HFFc6 (cell line): ENCODE results near the gene B4GALNT3. TPM values are rescaled to one million over a fixed set of nuclear protein-coding genes. Genes with fewer than 3 reads are reported as not detected.

Source experiments
- DNase-seq: peaks from one replicate; pipeline ENCODE4 v3.0.0-alpha.2; 2018
- H3K27ac Mint-ChIP-seq: 2 replicates; pipeline ENCODE4 v1.8.0; 2020; ENCODE audit warnings: mild to moderate bottlenecking, mixed read lengths
- H3K27me3 Mint-ChIP-seq: 2 replicates; pipeline ENCODE4 v1.8.0; 2021; ENCODE audit warnings: mild to moderate bottlenecking, moderate library complexity, mixed read lengths; ENCODE audit not compliant: insufficient read depth
- H3K36me3 Mint-ChIP-seq: 2 replicates; pipeline ENCODE4 v1.8.0; 2021; ENCODE audit warnings: low read depth, mixed read lengths
- H3K4me1 Mint-ChIP-seq: 2 replicates; pipeline ENCODE4 v1.8.0; 2020; ENCODE audit warnings: low read depth, mixed read lengths
- H3K4me3 Mint-ChIP-seq: 2 replicates; pipeline ENCODE4 v1.8.0; 2020; ENCODE audit warnings: mild to moderate bottlenecking, moderate library complexity, mixed read lengths
- H3K9me3 Mint-ChIP-seq: 2 replicates; pipeline ENCODE4 v1.8.0; 2020; ENCODE audit warnings: mild to moderate bottlenecking, mixed read lengths
- CTCF ChIP-seq: fragments of 200-600 bp; sonication (generic); IDR thresholded peaks from 2 replicates; pipeline ENCODE4 v1.5.0; 2021; ENCODE audit warnings: antibody characterized with exemption, mild to moderate bottlenecking
- total RNA-seq, 6 experiments: library from RNA; stranded (reverse); fragmentation: NEBNext Ultra II Directional; extraction: Animal tissue kit (Norgen Biotek cat#: 25700); gene quantifications; 2 replicates in 1 of 6; 3 replicates in 5 of 6; pipeline ENCODE4 v1.2.3, GENCODE V29; 2021

B4GALNT3 gene
- total RNA-seq, 6 experiments from 2014 or later, result not detected

- Mint-ChIP-seq H3K4me3 (no peak overlapping the region), H3K9me3 (no peaks in the 10 kb centered on the region), H3K4me1 (peaks cover 7% of the 10 kb centered on the region; the same call in 1 of the 2 replicates), H3K27me3 (peaks cover 48% of the 10 kb centered on the region), H3K36me3 (no peaks in the 10 kb centered on the region), H3K27ac (no peak overlapping the region)
- DNase-seq, result no peak
- TF ChIP-seq CTCF, result no peak
Observed at GRCh38 chr12:522692-523378, 63.1 kb downstream of the B4GALNT3 start.

GRCh38 chr12:524167-524951, 64.6 kb downstream of the B4GALNT3 start:
- DNase-seq, result no peak
- Mint-ChIP-seq H3K27me3 (peaks cover 46% of the 10 kb centered on the region), H3K36me3 (no peaks in the 10 kb centered on the region), H3K9me3 (no peaks in the 10 kb centered on the region), H3K4me1 (peaks cover 7% of the 10 kb centered on the region; the same call in 1 of the 2 replicates), H3K4me3 (no peak overlapping the region), H3K27ac (no peak overlapping the region)
- no peak for TF ChIP-seq CTCF

GRCh38 chr12:526089-526488, 66.3 kb downstream of the B4GALNT3 start:
- Mint-ChIP-seq H3K9me3 (no peaks in the 10 kb centered on the region), H3K27ac (no peak overlapping the region), H3K4me1 (peaks cover 18% of the 10 kb centered on the region), H3K4me3 (no peak overlapping the region), H3K36me3 (peaks cover 9% of the 10 kb centered on the region; the same call in 1 of the 2 replicates), H3K27me3 (peaks cover 35% of the 10 kb centered on the region)
- TF ChIP-seq CTCF, result no peak
- DNase-seq, result no peak

- DNase-seq, result no peak
- peaks cover 23% of the 10 kb centered on the region for H3K27me3 Mint-ChIP-seq
- peaks cover 27% of the 10 kb centered on the region for H3K4me1 Mint-ChIP-seq
- no peak overlapping the region for H3K27ac Mint-ChIP-seq
- H3K36me3 Mint-ChIP-seq, result peaks cover 9% of the 10 kb centered on the region; the same call in 1 of the 2 replicates
- no peak overlapping the region for H3K4me3 Mint-ChIP-seq
- TF ChIP-seq CTCF, result no peak
- H3K9me3 Mint-ChIP-seq, result no peaks in the 10 kb centered on the region; the same call in 1 of the 2 replicates
Observed at GRCh38 chr12:527241-527640, 67.5 kb downstream of the B4GALNT3 start.

GRCh38 chr12:527729-528128, 68.0 kb downstream of the B4GALNT3 start:
- Mint-ChIP-seq H3K4me1 (peaks cover 32% of the 10 kb centered on the region), H3K4me3 (no peak overlapping the region), H3K27ac (no peak overlapping the region), H3K9me3 (no peaks in the 10 kb centered on the region; the same call in 1 of the 2 replicates), H3K36me3 (peaks cover 9% of the 10 kb centered on the region; the same call in 1 of the 2 replicates), H3K27me3 (peaks cover 21% of the 10 kb centered on the region)
- no peak for DNase-seq
- TF ChIP-seq CTCF, result no peak
